D721Med (cell line): ENCODE results near the gene VAMP1.
"Not testable (repeated sequence)": the region's sequence is repeated elsewhere in the genome, so short reads cannot be mapped to it uniquely, and the experiment has no call there.

Source experiments
- DNase-seq: peaks from one replicate; pipeline ENCODE4 v3.0.0; 2011; ENCODE audit warnings: low spot score; ENCODE audit not compliant: insufficient read length
- FAIRE-seq: peaks from 2 replicates; lab custom pipeline; 2011; peaks lifted over from hg19 to GRCh38; lab: Jason Lieb, UNC
- CTCF ChIP-seq: IDR thresholded peaks from 2 replicates; pipeline ENCODE4 v1.5.1; 2012; ENCODE audit warnings: mild to moderate bottlenecking, control low read depth; ENCODE audit not compliant: insufficient read depth; ENCODE audit errors: missing control alignments

VAMP1 gene

DNA sequence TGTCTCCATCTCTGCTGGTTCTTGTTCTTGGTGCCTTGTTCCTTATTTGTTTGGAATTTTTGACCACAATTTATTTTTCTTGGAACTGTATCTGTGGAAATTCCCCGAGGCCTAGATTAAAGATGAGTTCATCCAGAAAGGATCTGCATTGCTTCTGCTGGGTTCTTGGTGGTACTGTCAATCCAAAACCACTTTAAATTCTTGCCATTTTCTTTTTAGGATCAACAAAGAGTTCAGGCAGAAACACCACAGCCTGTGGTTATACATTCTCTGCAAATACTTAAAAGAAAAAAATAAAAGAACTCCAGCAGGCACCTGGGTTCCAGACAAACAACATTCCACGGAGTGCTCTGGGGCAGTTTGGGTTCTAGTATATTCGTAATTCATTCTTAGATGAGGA, 6.0 kb upstream of the VAMP1 start:
- no peak for TF ChIP-seq CTCF
- DNase-seq (no peak), FAIRE-seq (no peak)

DNA sequence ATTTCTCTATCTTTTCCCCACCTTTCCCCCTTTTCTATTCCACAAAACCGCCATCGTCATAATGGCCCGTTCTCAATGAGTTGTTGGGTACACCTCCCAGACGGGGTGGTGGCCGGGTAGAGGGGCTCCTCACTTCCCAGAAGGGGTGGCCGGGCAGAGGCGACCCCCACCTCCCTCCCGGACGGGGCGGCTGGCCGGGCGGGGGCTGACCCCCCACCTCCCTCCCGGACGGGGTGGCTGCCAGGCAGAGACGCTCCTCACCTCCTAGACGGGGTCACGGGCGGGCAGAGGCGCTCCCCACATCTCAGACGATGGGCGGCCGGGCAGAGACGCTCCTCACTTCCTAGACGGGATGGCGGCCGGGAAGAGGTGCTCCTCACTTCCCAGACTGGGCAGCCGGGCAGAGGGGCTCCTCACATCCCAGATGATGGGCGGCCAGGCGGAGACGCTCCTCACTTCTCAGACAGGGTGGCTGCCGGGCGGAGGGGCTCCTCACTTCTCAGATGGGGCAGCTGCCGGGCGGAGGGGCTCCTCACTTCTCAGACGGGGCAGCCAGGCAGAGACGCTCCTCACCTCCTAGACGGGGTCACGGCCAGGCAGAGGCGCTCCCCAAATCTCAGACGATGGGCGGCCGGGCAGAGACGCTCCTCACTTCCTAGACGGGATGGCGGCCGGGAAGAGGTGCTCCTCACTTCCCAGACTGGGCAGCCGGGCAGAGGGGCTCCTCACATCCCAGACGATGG, 4.9 kb upstream of the VAMP1 start:
- FAIRE-seq, DNase-seq: not testable (repeated sequence)

DNA sequence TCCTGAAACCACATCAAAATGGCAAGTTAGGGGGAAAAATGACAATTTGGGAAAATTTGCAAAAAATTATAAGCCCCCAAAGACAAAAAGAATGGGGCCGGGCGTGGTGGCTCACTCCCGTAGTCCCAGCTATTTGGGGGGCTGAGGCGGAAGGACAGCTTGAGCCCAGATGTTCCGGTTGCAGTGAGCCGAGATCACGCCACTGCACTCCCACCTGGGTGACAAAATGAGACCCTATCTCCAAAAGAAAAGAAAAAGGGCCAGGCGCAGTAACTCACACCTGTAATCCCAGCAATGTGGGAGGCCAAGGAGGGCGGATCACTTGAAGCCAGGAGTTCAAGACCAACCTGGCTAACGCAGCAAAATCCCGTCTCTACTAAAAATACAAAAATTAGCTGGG, 2.0 kb upstream of the VAMP1 start:
- FAIRE-seq = no peak
- no peak for DNase-seq
- TF ChIP-seq CTCF = no peak

DNA sequence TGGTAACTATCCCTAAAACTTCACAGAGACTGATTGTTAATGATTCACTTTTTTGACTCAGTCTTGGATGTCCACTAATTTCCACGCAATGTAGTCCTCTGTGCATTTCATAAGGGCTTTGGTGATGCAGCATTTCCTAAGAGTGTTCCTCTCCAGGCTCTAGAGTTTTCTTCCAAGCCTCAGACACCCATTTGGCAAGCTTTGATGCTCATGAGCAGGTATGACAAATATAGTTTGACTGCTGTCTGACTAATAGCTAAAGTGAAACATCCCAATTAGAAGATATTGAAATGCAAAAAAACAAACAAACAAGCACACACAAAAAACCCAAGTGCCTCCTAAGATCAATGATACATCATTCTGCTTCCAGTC, 1.5 kb upstream of the VAMP1 start:
- FAIRE-seq (no peak), DNase-seq (no peak)
- TF ChIP-seq CTCF = no peak

GRCh38 chr12:6469609-6470374, 685 bp downstream of the VAMP1 start:
- TF ChIP-seq CTCF = no peak
- FAIRE-seq (no peak), DNase-seq (no peak)

GRCh38 chr12:6469092-6469491, 1.4 kb downstream of the VAMP1 start:
- TF ChIP-seq CTCF = no peak
- DNase-seq (no peak), FAIRE-seq (no peak)

DNA sequence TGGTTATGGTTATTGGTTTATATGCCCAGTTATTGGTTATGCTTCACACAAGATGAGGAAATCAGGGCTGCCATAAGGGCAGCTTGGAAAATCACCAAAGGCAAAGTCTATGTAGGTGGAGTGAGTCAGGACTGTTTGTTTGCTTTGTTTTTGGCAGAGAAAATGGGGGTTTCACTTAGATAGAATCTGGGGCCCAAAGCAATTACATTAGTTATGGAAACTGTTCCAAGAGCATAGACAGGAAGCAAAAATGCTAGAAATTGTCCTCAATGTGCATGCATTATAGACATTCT, 2.2 kb downstream of the VAMP1 start:
- TF ChIP-seq CTCF = no peak
- no peak for DNase-seq
- no peak for FAIRE-seq

- not testable (repeated sequence) for FAIRE-seq
Observed at GRCh38 chr12:6467571-6468282, 2.8 kb downstream of the VAMP1 start.

DNA sequence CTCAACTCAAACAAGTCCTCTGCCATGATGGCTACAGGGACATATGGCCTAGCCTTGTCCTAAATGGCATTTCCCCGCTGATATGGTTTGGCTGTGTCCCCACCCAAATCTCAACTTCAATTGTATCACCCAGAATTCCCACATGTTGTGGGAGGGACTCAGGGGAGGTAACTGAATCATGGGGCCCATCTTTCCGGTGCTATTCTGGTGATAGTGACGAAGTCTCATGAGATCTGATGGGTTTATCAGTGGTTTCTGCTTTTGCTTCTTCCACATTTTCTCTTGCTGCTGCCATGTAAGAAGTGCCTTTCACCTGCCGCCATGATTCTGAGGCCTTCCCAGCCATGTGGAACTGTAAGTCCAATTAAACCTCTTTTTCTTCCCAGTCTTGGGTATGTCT, 3.7 kb downstream of the VAMP1 start:
- DNase-seq, FAIRE-seq: not testable (repeated sequence)

More at GRCh38 chr12:6467571-6468282, 2.8 kb downstream of the VAMP1 start:
- not testable (repeated sequence) for DNase-seq
